Parathyroid adenoma (tissue), 2 donors: ENCODE measurements around the gene ALDH1A2.
A peak's percentile ranks its signal among the peaks of the same experiment; 100 is the strongest.
"Not testable (repeated sequence)": the region's sequence is repeated elsewhere in the genome, so short reads cannot be mapped to it uniquely, and the experiment has no call there.

ENCODE experiments used
- H2AFZ ChIP-seq: fragments of 300-600 bp; sonication (generic); one replicate; pipeline ENCODE4 v1.7.0; 2017; ENCODE audit warnings: antibody characterized with exemption, mild to moderate bottlenecking
- H3K27ac ChIP-seq: fragments of 300-600 bp; sonication (generic); one replicate; pipeline ENCODE4 v1.7.0; 2017
- H3K27me3 ChIP-seq: fragments of 300-600 bp; sonication (generic); one replicate; pipeline ENCODE4 v1.7.0; 2017; ENCODE audit warnings: low read length; ENCODE audit not compliant: control insufficient read depth, insufficient read depth
- H3K36me3 ChIP-seq: fragments of 300-600 bp; sonication (generic); one replicate; pipeline ENCODE4 v1.7.0; 2017; ENCODE audit warnings: low read length; ENCODE audit not compliant: control insufficient read depth, insufficient read depth
- H3K4me1 ChIP-seq: fragments of 300-600 bp; sonication (generic); one replicate; pipeline ENCODE4 v1.7.0; 2017; ENCODE audit warnings: control low read depth
- H3K4me2 ChIP-seq: fragments of 300-600 bp; sonication (generic); one replicate; pipeline ENCODE4 v1.7.0; 2017; ENCODE audit warnings: low read length
- H3K4me3 ChIP-seq: fragments of 300-600 bp; sonication (generic); one replicate; pipeline ENCODE4 v1.7.0; 2017; ENCODE audit warnings: low read depth, low read length
- H3K79me2 ChIP-seq: fragments of 300-600 bp; sonication (generic); one replicate; pipeline ENCODE4 v1.7.0; 2017; ENCODE audit warnings: control low read depth
- H3K9ac ChIP-seq: fragments of 300-600 bp; sonication (generic); one replicate; pipeline ENCODE4 v1.7.0; 2017; ENCODE audit warnings: mild to moderate bottlenecking
- H3K9me3 ChIP-seq: fragments of 300-600 bp; sonication (generic); one replicate; pipeline ENCODE4 v1.7.0; 2017; ENCODE audit warnings: low read length; ENCODE audit not compliant: control insufficient read depth
- CTCF ChIP-seq: fragments of 300-600 bp; sonication (generic); IDR thresholded peaks from one replicate; pipeline ENCODE4 v1.7.0; 2017; ENCODE audit warnings: antibody characterized with exemption, mild to moderate bottlenecking
- donor health status: primary hyperparathyroidism.

Gene ALDH1A2

GRCh38 chr15:58047149-58047548 lies 18.4 kb downstream of the ALDH1A2 start:
- TF ChIP-seq CTCF = no peak
- Histone ChIP-seq H3K9ac (no peak overlapping the region), H2AFZ (no peak overlapping the region), H3K36me3 (no peaks in the 10 kb centered on the region), H3K27ac (no peak overlapping the region), H3K4me2 (no peak overlapping the region), H3K9me3 (no peaks in the 10 kb centered on the region), H3K79me2 (no peaks in the 10 kb centered on the region), H3K4me3 (no peak overlapping the region), H3K4me1 (no peaks in the 10 kb centered on the region), H3K27me3 (no peaks in the 10 kb centered on the region)

GRCh38 chr15:58046467-58046866 lies 19.0 kb downstream of the ALDH1A2 start:
- no peak overlapping the region for H3K4me2 ChIP-seq
- no peak overlapping the region for H3K27ac ChIP-seq
- no peak overlapping the region for H3K4me3 ChIP-seq
- no peak overlapping the region for H3K9ac ChIP-seq
- no peaks in the 10 kb centered on the region for H3K79me2 ChIP-seq
- H3K4me1 ChIP-seq = no peaks in the 10 kb centered on the region
- no peaks in the 10 kb centered on the region for H3K36me3 ChIP-seq
- H3K9me3 ChIP-seq = no peaks in the 10 kb centered on the region
- H2AFZ ChIP-seq = no peak overlapping the region
- H3K27me3 ChIP-seq = no peaks in the 10 kb centered on the region
- TF ChIP-seq CTCF = no peak

- H3K79me2 ChIP-seq, H3K4me2 ChIP-seq: not testable (repeated sequence)
Measured at GRCh38 chr15:58045376-58045775, 20.1 kb downstream of the ALDH1A2 start.

GRCh38 chr15:58044551-58044950 lies 21.0 kb downstream of the ALDH1A2 start:
- Histone ChIP-seq H3K4me2 (no peak overlapping the region), H3K4me1 (no peaks in the 10 kb centered on the region), H3K9ac (no peak overlapping the region), H3K27ac (no peak overlapping the region), H3K4me3 (no peak overlapping the region), H3K79me2 (no peaks in the 10 kb centered on the region), H3K36me3 (no peaks in the 10 kb centered on the region), H3K9me3 (no peaks in the 10 kb centered on the region), H3K27me3 (no peaks in the 10 kb centered on the region), H2AFZ (no peak overlapping the region)
- no peak for TF ChIP-seq CTCF

More at GRCh38 chr15:58045376-58045775, 20.1 kb downstream of the ALDH1A2 start:
- H3K27me3 ChIP-seq, H3K4me3 ChIP-seq, H3K9me3 ChIP-seq, H3K27ac ChIP-seq, H3K9ac ChIP-seq, H2AFZ ChIP-seq, H3K4me1 ChIP-seq, H3K36me3 ChIP-seq: not testable (repeated sequence)

- H3K27ac ChIP-seq = no peak overlapping the region
- no peak overlapping the region for H3K4me3 ChIP-seq
- no peaks in the 10 kb centered on the region for H3K79me2 ChIP-seq
- peak; percentile 52 for TF ChIP-seq CTCF
- H3K27me3 ChIP-seq = no peaks in the 10 kb centered on the region
- H3K4me2 ChIP-seq = no peak overlapping the region
- H3K9me3 ChIP-seq = no peaks in the 10 kb centered on the region
- H3K36me3 ChIP-seq = no peaks in the 10 kb centered on the region
- H3K4me1 ChIP-seq = no peaks in the 10 kb centered on the region
- no peak overlapping the region for H3K9ac ChIP-seq
- H2AFZ ChIP-seq = no peak overlapping the region
Measured at GRCh38 chr15:58043192-58043903, 22.2 kb downstream of the ALDH1A2 start.
